ENCODE measurements around the gene HEYL.

GRCh38 chr1:39590546-39590945, 48.9 kb downstream of the HEYL start:
- no peak for TF ChIP-seq YY1 (IDR thresholded peaks at IDR 0.05; ENCODE audit: insufficient read depth, insufficient read length)
- no peak for TF ChIP-seq ZNF274 (IDR thresholded peaks at IDR 0.05; ENCODE audit: low read depth, low read length)
